ENCODE data around the gene AKAP12. TPM values are rescaled to one million over a fixed set of nuclear protein-coding genes. Genes with fewer than 3 reads are reported as not detected.

Gene AKAP12
- total RNA-seq, 3 donors from 2014 or later (not counting 1 experiment from before 2014, with no cell fraction given): 0.07 to 17.6 (median 0.75) TPM

DNA sequence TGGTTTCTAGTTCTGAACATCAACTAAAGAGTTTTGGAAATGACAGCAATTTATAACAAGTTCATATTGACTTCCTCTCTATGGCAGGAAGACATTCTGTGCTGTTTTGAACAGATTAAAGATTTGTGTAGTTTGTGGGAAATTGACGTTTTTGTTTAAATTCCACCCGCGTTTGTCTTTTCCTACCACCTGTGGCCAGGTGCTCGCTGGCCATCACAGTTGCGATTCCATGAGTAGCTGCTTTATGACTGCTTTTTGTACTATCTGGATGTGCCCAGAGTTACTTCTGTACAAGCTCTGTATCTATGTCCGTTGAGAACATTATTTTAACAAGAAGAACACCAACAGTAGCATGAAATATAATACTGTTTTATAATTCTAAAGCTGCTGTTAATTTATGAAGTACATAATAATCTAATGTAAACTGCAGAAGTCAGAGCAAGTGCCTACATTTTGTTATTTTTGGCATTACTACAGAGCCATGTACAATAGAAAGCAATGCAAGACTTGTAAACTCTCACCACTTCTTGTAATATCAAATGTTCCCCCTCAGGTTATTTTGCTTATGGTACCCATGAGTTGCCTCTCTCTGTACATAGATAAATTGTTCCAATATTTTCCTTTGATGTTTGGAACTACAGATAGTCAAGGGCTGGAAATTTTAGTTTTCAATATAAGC, 118.1 kb downstream of the AKAP12 start:
- Histone ChIP-seq H3K27me3 (ENCODE audit: control insufficient read depth, insufficient read depth, low read length) (no peaks in the 10 kb centered on the region), H3K4me3 (ENCODE audit: low read length) (no peak overlapping the region), H3K27ac (ENCODE audit: low read length) (no peak overlapping the region), H3K4me1 (ENCODE audit: control insufficient read depth, insufficient read depth, low read length) (no peaks in the 10 kb centered on the region), H3K9me3 (ENCODE audit: control insufficient read depth, insufficient read depth, low read length) (no peaks in the 10 kb centered on the region), H3K36me3 (ENCODE audit: control insufficient read depth, insufficient read depth, low read length) (peaks cover 14% of the 10 kb centered on the region)
- no peak overlapping the region for H3K4me3 Mint-ChIP-seq
- WGBS (ENCODE audit: insufficient coverage): 39% methylated on average over 5 of the region's 6 CpGs
- peak overlapping the region in 1 of 2 donors; percentile 41 for H3K27ac Mint-ChIP-seq
- intact Hi-C loops (cut with micrococcal nuclease): no loop called here
- no peaks in the 10 kb centered on the region for H3K9me3 Mint-ChIP-seq
- H3K4me1 Mint-ChIP-seq: peaks cover 0 to 3% of the 10 kb centered on the region in 2 donors
- H3K36me3 Mint-ChIP-seq: no peaks in the 10 kb centered on the region
- ATAC-seq (no peak), DNase-seq (no peak)
- TF ChIP-seq, protein P1, sequence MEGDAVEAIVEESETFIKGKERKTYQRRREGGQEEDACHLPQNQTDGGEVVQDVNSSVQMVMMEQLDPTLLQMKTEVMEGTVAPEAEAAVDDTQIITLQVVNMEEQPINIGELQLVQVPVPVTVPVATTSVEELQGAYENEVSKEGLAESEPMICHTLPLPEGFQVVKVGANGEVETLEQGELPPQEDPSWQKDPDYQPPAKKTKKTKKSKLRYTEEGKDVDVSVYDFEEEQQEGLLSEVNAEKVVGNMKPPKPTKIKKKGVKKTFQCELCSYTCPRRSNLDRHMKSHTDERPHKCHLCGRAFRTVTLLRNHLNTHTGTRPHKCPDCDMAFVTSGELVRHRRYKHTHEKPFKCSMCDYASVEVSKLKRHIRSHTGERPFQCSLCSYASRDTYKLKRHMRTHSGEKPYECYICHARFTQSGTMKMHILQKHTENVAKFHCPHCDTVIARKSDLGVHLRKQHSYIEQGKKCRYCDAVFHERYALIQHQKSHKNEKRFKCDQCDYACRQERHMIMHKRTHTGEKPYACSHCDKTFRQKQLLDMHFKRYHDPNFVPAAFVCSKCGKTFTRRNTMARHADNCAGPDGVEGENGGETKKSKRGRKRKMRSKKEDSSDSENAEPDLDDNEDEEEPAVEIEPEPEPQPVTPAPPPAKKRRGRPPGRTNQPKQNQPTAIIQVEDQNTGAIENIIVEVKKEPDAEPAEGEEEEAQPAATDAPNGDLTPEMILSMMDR (IDR thresholded peaks at IDR 0.05): no peak
- H3K27me3 Mint-ChIP-seq (ENCODE audit: low read depth in 2 of 2): no peaks in the 10 kb centered on the region

DNA sequence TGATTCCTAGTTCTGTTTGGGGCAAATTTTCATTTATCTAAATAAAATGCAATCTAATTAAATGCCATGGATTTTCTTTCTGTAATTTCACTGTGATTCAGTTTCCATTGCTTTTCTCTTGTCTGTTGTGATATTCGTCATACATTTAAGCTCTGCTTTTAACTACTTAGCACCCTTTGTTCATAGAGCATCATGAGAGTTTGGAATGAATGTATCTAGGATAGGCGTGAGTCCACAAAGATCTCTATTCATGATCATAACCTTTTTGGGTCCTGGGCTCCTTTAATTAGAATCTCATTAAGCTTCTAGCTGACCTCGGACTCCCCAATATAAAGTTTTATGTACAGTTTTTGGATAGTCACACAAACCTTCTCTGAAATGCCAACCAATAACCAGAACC, 118.7 kb downstream of the AKAP12 start:
- H3K9me3 ChIP-seq (ENCODE audit: control insufficient read depth, insufficient read depth, low read length): no peaks in the 10 kb centered on the region
- H3K4me1 ChIP-seq (ENCODE audit: control insufficient read depth, insufficient read depth, low read length): no peaks in the 10 kb centered on the region
- Mint-ChIP-seq H3K27me3 (ENCODE audit: low read depth in 2 of 2) (no peaks in the 10 kb centered on the region), H3K9me3 (no peaks in the 10 kb centered on the region), H3K36me3 (no peaks in the 10 kb centered on the region), H3K4me1 (peaks cover 0 to 3% of the 10 kb centered on the region in 2 donors), H3K27ac (peak overlapping the region in 1 of 2 donors; percentile 41), H3K4me3 (no peak overlapping the region)
- TF ChIP-seq, protein P1 (IDR thresholded peaks at IDR 0.05): no peak
- H3K27me3 ChIP-seq (ENCODE audit: control insufficient read depth, insufficient read depth, low read length): no peaks in the 10 kb centered on the region
- intact Hi-C loops (cut with micrococcal nuclease): no loop called here
- WGBS (ENCODE audit: insufficient coverage): 100% methylated on average over 1 of the region's 3 CpGs
- no peak for DNase-seq
- ATAC-seq: no peak
- no peak overlapping the region for H3K27ac ChIP-seq (ENCODE audit: low read length)
- peaks cover 16% of the 10 kb centered on the region for H3K36me3 ChIP-seq (ENCODE audit: control insufficient read depth, insufficient read depth, low read length)
- no peak overlapping the region for H3K4me3 ChIP-seq (ENCODE audit: low read length)

GRCh38 chr6:151359486-151359885, 119.7 kb downstream of the AKAP12 start:
- peaks cover 0 to 3% of the 10 kb centered on the region in 2 donors for H3K4me1 Mint-ChIP-seq
- no peaks in the 10 kb centered on the region for H3K9me3 ChIP-seq (ENCODE audit: control insufficient read depth, insufficient read depth, low read length)
- no peak overlapping the region for H3K4me3 ChIP-seq (ENCODE audit: low read length)
- TF ChIP-seq, protein P1 (IDR thresholded peaks at IDR 0.05): no peak
- H3K4me3 Mint-ChIP-seq: no peak overlapping the region
- H3K27me3 ChIP-seq (ENCODE audit: control insufficient read depth, insufficient read depth, low read length): no peaks in the 10 kb centered on the region
- DNase-seq (no peak), ATAC-seq (no peak)
- H3K4me1 ChIP-seq (ENCODE audit: control insufficient read depth, insufficient read depth, low read length): no peaks in the 10 kb centered on the region
- H3K9me3 Mint-ChIP-seq: no peaks in the 10 kb centered on the region
- H3K27me3 Mint-ChIP-seq (ENCODE audit: low read depth in 2 of 2): no peaks in the 10 kb centered on the region
- intact Hi-C loops (cut with micrococcal nuclease): no loop called here
- H3K27ac ChIP-seq (ENCODE audit: low read length): no peak overlapping the region
- no peaks in the 10 kb centered on the region for H3K36me3 Mint-ChIP-seq
- peaks cover 20% of the 10 kb centered on the region for H3K36me3 ChIP-seq (ENCODE audit: control insufficient read depth, insufficient read depth, low read length)
- no peak overlapping the region for H3K27ac Mint-ChIP-seq
- 92% methylated on average over 5 of the region's 5 CpGs for WGBS (ENCODE audit: insufficient coverage)

GRCh38 chr6:151365233-151365632, 125.5 kb downstream of the AKAP12 start:
- intact Hi-C loops (cut with micrococcal nuclease): no loop called here
- peaks cover 8% of the 10 kb centered on the region for H3K36me3 Mint-ChIP-seq
- H3K27me3 ChIP-seq (ENCODE audit: control insufficient read depth, insufficient read depth, low read length): no peaks in the 10 kb centered on the region
- no peaks in the 10 kb centered on the region for H3K4me1 Mint-ChIP-seq
- no peaks in the 10 kb centered on the region for H3K27me3 Mint-ChIP-seq (ENCODE audit: low read depth in 2 of 2)
- DNase-seq (no peak), ATAC-seq (no peak)
- 96% methylated on average over 6 of the region's 6 CpGs for WGBS (ENCODE audit: insufficient coverage)
- H3K36me3 ChIP-seq (ENCODE audit: control insufficient read depth, insufficient read depth, low read length): peaks cover 49% of the 10 kb centered on the region
- H3K4me1 ChIP-seq (ENCODE audit: control insufficient read depth, insufficient read depth, low read length): no peaks in the 10 kb centered on the region
- H3K4me3 Mint-ChIP-seq: no peak overlapping the region
- no peak overlapping the region for H3K4me3 ChIP-seq (ENCODE audit: low read length)
- no peak overlapping the region for H3K27ac ChIP-seq (ENCODE audit: low read length)
- H3K27ac Mint-ChIP-seq: peak overlapping the region in 1 of 2 donors; percentile 53
- no peaks in the 10 kb centered on the region for H3K9me3 Mint-ChIP-seq
- TF ChIP-seq, protein P1 (IDR thresholded peaks at IDR 0.05): no peak
- H3K9me3 ChIP-seq (ENCODE audit: control insufficient read depth, insufficient read depth, low read length): no peaks in the 10 kb centered on the region

Data from natural killer cell (primary cell).